ENCODE measurements around the gene NT5DC4.

Gene NT5DC4

GRCh38 chr2:112728029-112728362 is 7.2 kb downstream of the NT5DC4 start:
- H3K4me3 ChIP-seq (ENCODE audit: low read depth, low read length) = no peak overlapping the region
- TF ChIP-seq CTCF (IDR thresholded peaks at IDR 0.05; ENCODE audit: control insufficient read depth, extremely low read depth, insufficient read depth) = no peak
- no peak for DNase-seq (ENCODE audit: low read depth)

- no peak for DNase-seq (ENCODE audit: low read depth)
- no peak for TF ChIP-seq CTCF (IDR thresholded peaks at IDR 0.05; ENCODE audit: control insufficient read depth, extremely low read depth, insufficient read depth)
Measured at GRCh38 chr2:112728378-112729175, 7.8 kb downstream of the NT5DC4 start.

DNA sequence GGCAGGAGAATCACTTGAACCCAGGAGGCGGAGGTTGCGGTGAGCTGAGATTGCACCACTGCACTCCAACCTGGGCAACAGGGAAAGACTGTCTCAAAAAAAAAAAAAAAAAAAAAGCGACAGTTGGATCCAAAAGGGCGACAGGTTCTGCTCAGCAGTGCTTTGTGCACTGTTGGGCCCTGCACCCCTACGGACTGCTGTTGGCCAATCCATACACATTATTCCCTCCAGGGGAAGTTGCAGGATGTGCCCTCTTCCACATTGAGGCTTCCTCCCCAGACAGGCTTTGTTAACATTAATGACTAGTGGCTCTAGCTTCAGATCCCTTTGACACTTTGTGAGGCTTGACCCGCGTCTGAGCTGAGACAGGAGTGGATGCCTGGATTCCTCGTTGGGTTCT is 9.4 kb downstream of the NT5DC4 start:
- no peak for DNase-seq (ENCODE audit: low read depth)
- no peak for TF ChIP-seq CTCF (IDR thresholded peaks at IDR 0.05; ENCODE audit: control insufficient read depth, extremely low read depth, insufficient read depth)

More at GRCh38 chr2:112728378-112729175, 7.8 kb downstream of the NT5DC4 start:
- H3K4me3 ChIP-seq (ENCODE audit: low read depth, low read length) = no peak overlapping the region

GRCh38 chr2:112730791-112731190 is 10.0 kb downstream of the NT5DC4 start:
- TF ChIP-seq CTCF (IDR thresholded peaks at IDR 0.05; ENCODE audit: control insufficient read depth, extremely low read depth, insufficient read depth) = no peak
- DNase-seq (ENCODE audit: low read depth) = no peak
- H3K4me3 ChIP-seq (ENCODE audit: low read depth, low read length) = no peak overlapping the region

More for the DNA sequence above, 9.4 kb downstream of the NT5DC4 start:
- no peak overlapping the region for H3K4me3 ChIP-seq (ENCODE audit: low read depth, low read length)

- H3K4me3 ChIP-seq (ENCODE audit: low read depth, low read length) = no peak overlapping the region
- TF ChIP-seq CTCF (IDR thresholded peaks at IDR 0.05; ENCODE audit: control insufficient read depth, extremely low read depth, insufficient read depth) = no peak
- DNase-seq (ENCODE audit: low read depth) = no peak
Measured at GRCh38 chr2:112731479-112731878, 10.7 kb downstream of the NT5DC4 start.

DNA sequence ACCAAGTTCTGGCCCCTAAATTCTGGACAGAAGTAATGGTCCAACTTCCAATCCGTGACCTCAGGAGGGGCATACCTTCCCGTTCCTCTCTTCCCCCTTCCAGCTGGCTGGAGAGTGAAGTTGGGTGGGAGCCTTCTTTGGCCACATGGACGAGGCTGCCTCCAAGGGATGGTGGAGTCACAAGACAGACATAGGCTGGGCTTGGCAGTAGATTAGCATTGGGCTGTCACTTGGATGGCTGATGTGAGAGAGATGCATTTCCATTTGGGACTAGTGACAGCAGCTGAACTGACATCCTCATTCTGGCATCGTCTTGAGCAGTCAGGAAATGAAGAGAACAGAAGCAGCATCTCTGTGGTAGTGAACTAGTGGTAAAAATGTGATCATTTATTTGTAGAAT is 12.6 kb downstream of the NT5DC4 start:
- TF ChIP-seq CTCF (IDR thresholded peaks at IDR 0.05; ENCODE audit: control insufficient read depth, extremely low read depth, insufficient read depth) = no peak
- no peak overlapping the region for H3K4me3 ChIP-seq (ENCODE audit: low read depth, low read length)
- no peak for DNase-seq (ENCODE audit: low read depth)

DNA sequence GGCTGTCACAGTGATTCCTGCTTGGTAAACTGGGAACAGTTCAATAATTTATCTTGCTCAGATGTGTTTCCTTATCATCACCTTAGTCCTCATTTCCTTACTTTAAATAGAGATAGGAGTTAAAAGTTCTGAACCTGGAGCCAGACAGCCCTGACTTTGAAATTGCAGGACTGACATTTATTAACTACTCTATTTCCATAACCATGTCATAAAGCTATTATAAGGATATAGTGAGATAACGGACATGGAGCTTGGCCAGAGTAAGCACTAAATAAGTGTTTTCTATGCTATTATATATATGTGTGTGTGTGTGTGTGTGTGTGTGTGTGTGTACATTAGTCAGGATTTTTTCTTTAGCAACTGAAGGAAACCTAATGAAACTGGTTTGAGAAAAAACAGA is 13.1 kb downstream of the NT5DC4 start:
- TF ChIP-seq CTCF (IDR thresholded peaks at IDR 0.05; ENCODE audit: control insufficient read depth, extremely low read depth, insufficient read depth) = no peak
- DNase-seq (ENCODE audit: low read depth) = peak; percentile 13
- no peak overlapping the region for H3K4me3 ChIP-seq (ENCODE audit: low read depth, low read length)
